Measurements from ENCODE around the gene DSCAM.

DNA sequence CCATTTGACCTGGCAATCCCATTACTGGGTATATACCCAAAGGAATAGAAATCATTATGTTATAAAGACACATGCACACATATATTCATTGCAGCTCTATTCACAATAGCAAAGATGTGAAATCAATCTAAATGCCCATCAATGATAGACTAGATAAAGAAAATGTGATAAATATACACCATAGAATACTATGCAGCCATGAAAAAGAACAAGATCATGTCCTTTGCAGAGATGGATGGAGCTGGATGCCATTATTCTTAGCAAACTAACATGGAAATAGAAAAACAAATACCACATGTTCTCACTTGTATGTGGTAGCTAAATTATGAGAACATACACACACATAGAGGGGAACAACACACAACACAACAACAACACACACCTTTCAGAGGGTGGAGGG lies 731.2 kb downstream of the DSCAM start:
- TF ChIP-seq, protein P1, sequence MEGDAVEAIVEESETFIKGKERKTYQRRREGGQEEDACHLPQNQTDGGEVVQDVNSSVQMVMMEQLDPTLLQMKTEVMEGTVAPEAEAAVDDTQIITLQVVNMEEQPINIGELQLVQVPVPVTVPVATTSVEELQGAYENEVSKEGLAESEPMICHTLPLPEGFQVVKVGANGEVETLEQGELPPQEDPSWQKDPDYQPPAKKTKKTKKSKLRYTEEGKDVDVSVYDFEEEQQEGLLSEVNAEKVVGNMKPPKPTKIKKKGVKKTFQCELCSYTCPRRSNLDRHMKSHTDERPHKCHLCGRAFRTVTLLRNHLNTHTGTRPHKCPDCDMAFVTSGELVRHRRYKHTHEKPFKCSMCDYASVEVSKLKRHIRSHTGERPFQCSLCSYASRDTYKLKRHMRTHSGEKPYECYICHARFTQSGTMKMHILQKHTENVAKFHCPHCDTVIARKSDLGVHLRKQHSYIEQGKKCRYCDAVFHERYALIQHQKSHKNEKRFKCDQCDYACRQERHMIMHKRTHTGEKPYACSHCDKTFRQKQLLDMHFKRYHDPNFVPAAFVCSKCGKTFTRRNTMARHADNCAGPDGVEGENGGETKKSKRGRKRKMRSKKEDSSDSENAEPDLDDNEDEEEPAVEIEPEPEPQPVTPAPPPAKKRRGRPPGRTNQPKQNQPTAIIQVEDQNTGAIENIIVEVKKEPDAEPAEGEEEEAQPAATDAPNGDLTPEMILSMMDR (IDR thresholded peaks at IDR 0.05 in 2 of 3, conservative IDR thresholded peaks at IDR 0.05 in 1 of 3; ENCODE audit: control insufficient read depth in 2 of 3, extremely low read depth in 1 of 3, insufficient read depth in 1 of 3, low read depth in 3 of 3, low read length in 3 of 3): no peak
- TF ChIP-seq ZNF384 (IDR thresholded peaks at IDR 0.05; ENCODE audit: borderline replicate concordance, low read depth, low read length) (no peak), ZNF274 (IDR thresholded peaks at IDR 0.05; ENCODE audit: insufficient read depth, insufficient read length) (no peak), SMC3 (IDR thresholded peaks at IDR 0.05; ENCODE audit: borderline replicate concordance, low read length) (no peak), POLR2A (IDR thresholded peaks at IDR 0.05; ENCODE audit: low read depth, low read length) (no peak), PAX8 (IDR thresholded peaks at IDR 0.05) (no peak), STAT1 (conservative IDR thresholded peaks at IDR 0.05) (no peak), TCF12 (IDR thresholded peaks at IDR 0.05; ENCODE audit: low read depth, low read length) (no peak), SUPT20H (IDR thresholded peaks at IDR 0.05; ENCODE audit: borderline replicate concordance, control insufficient read depth, low read depth, low read length) (no peak)
- TF ChIP-seq, protein P2, sequence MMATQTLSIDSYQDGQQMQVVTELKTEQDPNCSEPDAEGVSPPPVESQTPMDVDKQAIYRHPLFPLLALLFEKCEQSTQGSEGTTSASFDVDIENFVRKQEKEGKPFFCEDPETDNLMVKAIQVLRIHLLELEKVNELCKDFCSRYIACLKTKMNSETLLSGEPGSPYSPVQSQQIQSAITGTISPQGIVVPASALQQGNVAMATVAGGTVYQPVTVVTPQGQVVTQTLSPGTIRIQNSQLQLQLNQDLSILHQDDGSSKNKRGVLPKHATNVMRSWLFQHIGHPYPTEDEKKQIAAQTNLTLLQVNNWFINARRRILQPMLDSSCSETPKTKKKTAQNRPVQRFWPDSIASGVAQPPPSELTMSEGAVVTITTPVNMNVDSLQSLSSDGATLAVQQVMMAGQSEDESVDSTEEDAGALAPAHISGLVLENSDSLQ (IDR thresholded peaks at IDR 0.05): no peak

All from GM12878 (cell line).